Heart left ventricle (tissue), 16 donors: Measurements from ENCODE around the gene ARPC5. TPM values are rescaled to one million over a fixed set of nuclear protein-coding genes. Genes with fewer than 3 reads are reported as not detected.

Experiments
- ATAC-seq, 4 donors: fragments of 200-7000 bp; cut with Tn5 transposase; one replicate each; pipeline ENCODE4 v1.9.1; 2020 to 2022; ENCODE audit warnings: moderate library complexity in 4 of 4, mild to moderate bottlenecking in 3 of 4, moderate number of reproducible peaks in 1 of 4
- DNase-seq, 5 donors: peaks; one replicate each; pipeline ENCODE4 v3.0.0-alpha.2; 2020
- H3K27ac ChIP-seq, 12 donors: fragments of 200-600 bp; sonication (generic) in 4 of 12; one replicate each; pipeline versions ENCODE4 v1.5.0 to v1.8.0; 2016 to 2022; ENCODE audit warnings: mild to moderate bottlenecking in 2 of 12
- H3K27me3 ChIP-seq, 9 donors: fragments of 200-600 bp; sonication (generic) in 2 of 9; one replicate each; pipeline versions ENCODE4 v1.5.1 to v1.8.0; 2016 to 2022; ENCODE audit warnings: mild to moderate bottlenecking in 3 of 9
- H3K36me3 ChIP-seq, 9 donors: fragments of 200-600 bp; sonication (generic) in 2 of 9; one replicate each; pipeline versions ENCODE4 v1.5.0 to v1.8.0; 2018 to 2022; ENCODE audit warnings: mild to moderate bottlenecking in 2 of 9
- H3K4me1 ChIP-seq, 12 donors: fragments of 200-600 bp; sonication (generic) in 4 of 12; one replicate each; pipeline versions ENCODE4 v1.5.0 to v1.8.0; 2016 to 2022; ENCODE audit warnings: mild to moderate bottlenecking in 3 of 12
- H3K4me3 ChIP-seq, 12 donors: fragments of 200-600 bp; sonication (generic) in 4 of 12; one replicate each; pipeline versions ENCODE4 v1.5.0 to v1.8.0; 2017 to 2022; ENCODE audit warnings: mild to moderate bottlenecking in 9 of 12, moderate library complexity in 4 of 12
- H3K9me3 ChIP-seq, 12 donors: fragments of 200-600 bp; sonication (generic) in 4 of 12; one replicate each; pipeline versions ENCODE4 v1.5.0 to v1.8.0; 2016 to 2022; ENCODE audit warnings: mild to moderate bottlenecking in 1 of 12
- CTCF ChIP-seq, 12 donors: fragments of 200-600 bp; sonication (generic) in 4 of 12; IDR thresholded peaks; one replicate each; pipeline versions ENCODE4 v1.5.0 to v1.8.0; 2018 to 2022; ENCODE audit warnings: antibody characterized with exemption in 12 of 12, mild to moderate bottlenecking in 5 of 12
- POLR2A ChIP-seq, 2 donors: fragments of 450-650 bp; IDR thresholded peaks; one replicate each; pipeline ENCODE4 v1.6.1; 2017; ENCODE audit warnings: antibody characterized with exemption in 2 of 2, mild to moderate bottlenecking in 2 of 2, moderate library complexity in 2 of 2
- WGBS, 4 donors: extraction: QIAGEN DNeasy Blood & Tissue Kit in 2 of 4; methylation state at CpG; one replicate each; pipeline versions ENCODE4 v1.1.5 to v1.1.7; 2013 to 2018; 5-methylcytosine and 5-hydroxymethylcytosine counted together
- intact Hi-C, 10 donors: fragments of 100-400 bp; cut with DNase I; formaldehyde crosslinking; loops; one replicate each; pipeline versions ENCODE4 v1.11.1 to v1.14.2; 2022
- polyA plus RNA-seq, 2 donors: library from polyadenylated mRNA; stranded (reverse); fragments of 200-250 nt; gene quantifications; one replicate each; pipeline ENCODE4 v1.2.3, GENCODE V29; 2013
- total RNA-seq, 9 donors: library from RNA; depleted of rRNA in 2 of 9; stranded (reverse); fragments of >200 nt in 2 of 9; fragmentation: NEBNext Ultra II Directional in 3 of 9; extraction: Animal tissue kit (Norgen Biotek cat#: 25700) in 3 of 9; gene quantifications; one replicate each; pipeline versions ENCODE4 v1.1.0 to v1.2.4, GENCODE V29; 2016 to 2023
- donor health status: ischemic (EF 13 %, LVEDD 7.1; RV severe dilation, severe dysfunction).
- donor health status: healthy with polysubstance abuse.
- donor health status: DM: no; HTN: yes; CAD: no.
- donor health status: DM: no; HTN: no; CAD: no.
- donor health status: ischemic (EF 25% LVEDD 6.9; RV normal size, moderate dysfunction).
- donor health status: ischemic (EF 25% LVEDD 5.7; RV mildly dilated, moderate dysfunction).
- donor health status: healthy.
- donor health status: DM: yes; HTN: yes; CAD: no.
- donor health status: ischemic (EF 35%, LVEDD 5.7; RV mildly dilated, moderate dysfunction).
- donor health status: nonischemic (EF 11% LVEDD 7.7; RV severe dilation, severe dysfunction).
- donor health status: DM: yes; HTN: yes; CAD: no.
- donor health status: PGD.
- donor health status: ischemic (EF 29% LVEDD 5.4; RV normal size, mild dysfunction).
- donor health status: nonischemic (EF 23%, LVEDD 6.1; RV moderate dilation, normal function).

The ARPC5 gene
- total and polyA plus RNA-seq, 11 donors, result 24.6 to 105 (median 31.3) TPM

- Histone ChIP-seq H3K4me1 (peaks cover 0 to 76% (median 10%) of the 10 kb centered on the region in 12 donors), H3K4me3 (peak overlapping the region in 1 of 12 donors; percentile 1), H3K27me3 (no peaks in the 10 kb centered on the region), H3K27ac (peak overlapping the region in 2 of 12 donors; percentile 17 to 65), H3K36me3 (peaks cover 0 to 15% (median 0%) of the 10 kb centered on the region in 9 donors), H3K9me3 (no peaks in the 10 kb centered on the region)
- no peak for TF ChIP-seq CTCF (IDR thresholded peaks at IDR 0.05)
- no peak for TF ChIP-seq POLR2A (IDR thresholded peaks at IDR 0.05)
- intact Hi-C loops, result no loop called here
- DNase-seq, result peak in 1 of 5 donors; percentile 47
- WGBS, 4 donors, result 84 to 89% (median 87%) methylated on average over 6 of the region's 6 CpGs
- peak in 3 of 4 donors; percentile 19 to 60 (median 50) for ATAC-seq
Measured at GRCh38 chr1:183583466-183583865, 52.1 kb downstream of the ARPC5 start.

GRCh38 chr1:183582021-183582713 is 53.4 kb downstream of the ARPC5 start:
- Histone ChIP-seq H3K4me1 (peaks cover 0 to 87% (median 14%) of the 10 kb centered on the region in 12 donors), H3K4me3 (no peak overlapping the region), H3K27ac (peak overlapping the region in 7 of 12 donors; percentile 8 to 65 (median 23)), H3K27me3 (no peaks in the 10 kb centered on the region), H3K36me3 (peaks cover 0 to 23% (median 0%) of the 10 kb centered on the region in 9 donors), H3K9me3 (no peaks in the 10 kb centered on the region)
- DNase-seq (peak in 1 of 5 donors; percentile 39), ATAC-seq (peak in 3 of 4 donors; percentile 31 to 49 (median 41))
- TF ChIP-seq CTCF (IDR thresholded peaks at IDR 0.05) (no peak), POLR2A (IDR thresholded peaks at IDR 0.05) (no peak)
- intact Hi-C loops, result no loop called here
- 58 to 75% (median 64%) methylated on average over 11 to 12 of the region's 12 CpGs for WGBS, 4 donors

- H3K27ac ChIP-seq, result peak overlapping the region in 6 of 12 donors; percentile 14 to 80 (median 66)
- intact Hi-C loops, result no loop called here
- H3K9me3 ChIP-seq, result no peaks in the 10 kb centered on the region
- no peaks in the 10 kb centered on the region for H3K27me3 ChIP-seq
- WGBS, 4 donors, result 24 to 51% (median 39%) methylated on average over 8 of the region's 8 CpGs
- ATAC-seq (peak; percentile 25 to 70 (median 62)), DNase-seq (peak in 3 of 5 donors; percentile 46 to 55 (median 54))
- no peak overlapping the region for H3K4me3 ChIP-seq
- peaks cover 0 to 81% (median 21%) of the 10 kb centered on the region in 12 donors for H3K4me1 ChIP-seq
- peaks cover 0 to 28% (median 0%) of the 10 kb centered on the region in 9 donors for H3K36me3 ChIP-seq
- TF ChIP-seq POLR2A (IDR thresholded peaks at IDR 0.05), result no peak
- TF ChIP-seq CTCF (IDR thresholded peaks at IDR 0.05), result peak in 3 of 12 donors; percentile 24 to 39 (median 29)
Measured at GRCh38 chr1:183580281-183580682, 55.3 kb downstream of the ARPC5 start.

GRCh38 chr1:183578856-183579255 is 56.7 kb downstream of the ARPC5 start:
- intact Hi-C loops, result no loop called here

More at GRCh38 chr1:183578856-183579255, 56.7 kb downstream of the ARPC5 start:
- peaks cover 0 to 67% (median 21%) of the 10 kb centered on the region in 12 donors for H3K4me1 ChIP-seq
- no peak overlapping the region for H3K4me3 ChIP-seq
- peak; percentile 13 to 48 (median 28) for ATAC-seq
- H3K27ac ChIP-seq, result peak overlapping the region in 10 of 12 donors; percentile 3 to 80 (median 57)
- DNase-seq, result no peak
- no peaks in the 10 kb centered on the region for H3K9me3 ChIP-seq
- no peaks in the 10 kb centered on the region for H3K27me3 ChIP-seq
- 36 to 68% (median 63%) methylated on average over 1 to 2 of the region's 2 CpGs for WGBS, 4 donors
- TF ChIP-seq CTCF (IDR thresholded peaks at IDR 0.05) (no peak), POLR2A (IDR thresholded peaks at IDR 0.05) (no peak)
- peaks cover 0 to 42% (median 0%) of the 10 kb centered on the region in 9 donors for H3K36me3 ChIP-seq
